ENCODE data around the gene FUT9.

GRCh38 chr6:96002912-96003311 lies 12.9 kb upstream of the FUT9 start:
- TF ChIP-seq YY1 (IDR thresholded peaks at IDR 0.05; ENCODE audit: insufficient read depth, insufficient read length) (no peak), ZNF274 (IDR thresholded peaks at IDR 0.05; ENCODE audit: low read depth, low read length) (no peak)

Measured in NT2/D1 (cell line).